Middle frontal gyrus (tissue), 1 donor: Measurements from ENCODE around the gene DIAPH3.

Experiments used
- DNase-seq: peaks from one replicate; pipeline ENCODE4 v3.0.0-alpha.2; 2015; ENCODE audit warnings: low spot score; ENCODE audit errors: extremely low spot score

Gene DIAPH3

DNA sequence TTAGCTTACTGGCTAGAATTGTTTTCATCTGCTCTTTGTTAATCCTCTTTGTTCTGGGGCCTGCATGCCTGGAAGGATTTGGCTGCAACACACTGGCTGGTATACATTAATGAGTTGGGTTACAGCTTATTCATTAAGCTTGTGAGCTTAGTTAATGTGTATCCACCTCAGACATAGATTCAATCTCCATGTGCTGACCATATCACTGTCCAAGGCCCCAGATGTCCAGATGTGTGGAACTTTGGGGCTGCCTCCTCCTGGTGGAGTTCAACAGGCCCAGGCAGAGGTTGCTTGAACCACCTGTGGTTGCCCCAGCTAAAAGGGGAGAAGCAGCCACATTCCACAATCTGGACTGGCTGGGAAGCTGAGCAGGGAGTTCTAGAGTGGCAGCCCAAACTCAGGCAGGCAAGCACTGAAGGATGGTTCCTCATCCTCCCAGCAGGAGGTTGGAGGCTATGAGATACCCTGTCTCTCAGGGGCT, 5.4 kb downstream of the DIAPH3 start:
- no peak for DNase-seq

GRCh38 chr13:60155978-60156377, 7.8 kb downstream of the DIAPH3 start:
- DNase-seq: no peak

DNA sequence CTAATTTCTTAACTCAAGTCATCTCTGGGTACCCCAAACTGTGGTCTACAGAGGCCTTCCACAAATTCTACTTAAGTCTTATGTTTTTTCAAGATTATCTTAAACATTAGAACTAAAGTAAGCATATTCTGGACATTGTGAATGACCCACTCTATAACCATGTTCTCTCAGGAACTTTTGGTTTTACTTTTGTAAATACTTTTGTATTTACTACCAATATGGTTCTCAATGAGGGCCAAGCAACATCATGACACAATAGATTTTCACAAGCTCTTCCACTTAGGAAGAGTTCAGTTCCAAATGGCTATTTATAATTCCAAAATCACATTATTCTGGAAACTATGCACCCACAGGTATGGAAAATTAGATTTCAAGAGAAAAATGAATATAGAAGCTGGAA, 10.8 kb downstream of the DIAPH3 start:
- no peak for DNase-seq

- no peak for DNase-seq
Observed at GRCh38 chr13:60152114-60152513, 11.6 kb downstream of the DIAPH3 start.

DNA sequence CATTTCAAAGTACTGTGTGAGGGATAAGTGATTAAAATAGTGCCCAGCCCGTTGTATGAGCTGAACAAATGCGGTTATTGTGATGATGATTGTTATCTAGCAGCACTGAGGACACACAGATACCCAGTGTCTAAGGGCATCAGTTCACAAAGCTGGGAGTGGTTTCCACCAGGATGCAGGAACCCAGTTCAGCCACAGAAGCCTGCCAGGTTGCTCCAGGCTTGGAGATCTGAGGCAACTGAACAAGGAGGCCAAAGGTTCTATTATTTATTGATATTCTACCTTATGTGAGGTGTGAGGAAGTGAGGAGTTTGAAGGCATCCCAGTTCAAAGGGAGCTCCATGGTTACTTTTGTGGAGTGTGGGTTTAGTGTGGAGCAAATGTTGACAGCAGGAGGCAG, 13.2 kb downstream of the DIAPH3 start:
- DNase-seq: no peak

GRCh38 chr13:60148918-60149317, 14.8 kb downstream of the DIAPH3 start:
- no peak for DNase-seq

- no peak for DNase-seq
Observed at GRCh38 chr13:60147361-60147760, 16.4 kb downstream of the DIAPH3 start.

GRCh38 chr13:60146471-60146870, 17.3 kb downstream of the DIAPH3 start:
- no peak for DNase-seq

- DNase-seq: no peak
Observed at GRCh38 chr13:60143775-60144174, 20.0 kb downstream of the DIAPH3 start.

GRCh38 chr13:60139272-60139671, 24.5 kb downstream of the DIAPH3 start:
- DNase-seq: no peak

DNA sequence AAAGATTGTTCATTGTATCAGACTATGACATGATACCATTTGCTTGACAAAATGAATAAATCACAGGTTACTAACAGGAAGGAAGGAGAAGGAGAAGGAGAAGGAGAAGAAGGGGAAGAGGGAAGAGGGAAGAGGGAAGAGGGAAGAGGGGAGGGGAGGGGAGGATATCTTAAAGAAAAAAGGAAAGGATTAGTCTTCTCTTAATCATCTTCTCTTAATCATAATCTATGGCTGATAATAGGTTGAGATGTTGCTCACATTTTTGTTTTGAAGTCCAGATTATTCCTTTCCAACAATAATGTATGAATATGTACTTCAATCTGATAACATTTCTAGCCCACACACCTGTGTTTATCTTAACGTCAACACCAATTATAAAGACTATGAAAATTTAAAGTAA, 25.1 kb downstream of the DIAPH3 start:
- DNase-seq: no peak

DNA sequence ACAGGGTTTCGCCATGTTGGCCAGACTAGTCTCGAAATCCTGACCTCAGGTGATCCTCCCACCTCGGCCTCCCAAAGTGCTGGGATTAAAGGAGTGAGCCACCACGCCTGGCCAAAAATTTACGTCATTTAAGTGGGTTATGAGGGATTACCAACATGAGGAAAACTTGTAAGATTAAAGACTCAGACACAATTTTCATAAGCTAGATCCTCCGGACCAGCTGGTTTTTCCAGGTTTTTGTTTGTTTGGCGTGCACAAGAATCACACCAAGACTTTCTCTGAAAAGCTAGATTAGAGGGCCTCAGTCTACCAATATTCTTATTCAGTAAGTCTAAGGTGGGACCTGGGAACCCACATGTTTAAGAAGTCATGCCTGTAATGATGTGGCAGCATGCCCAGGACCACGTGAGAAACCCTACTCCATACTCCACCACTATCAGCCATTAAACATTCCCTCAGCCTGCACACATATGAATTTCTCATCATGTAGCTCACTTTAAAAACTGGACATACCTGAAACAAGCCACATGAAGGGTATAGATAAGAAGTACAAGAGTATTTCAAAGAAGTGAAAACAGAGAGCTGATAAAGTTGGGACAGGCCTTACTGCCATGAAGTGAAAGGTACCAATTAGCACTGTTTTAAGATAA, 25.7 kb downstream of the DIAPH3 start:
- DNase-seq: no peak

- no peak for DNase-seq
Observed at GRCh38 chr13:60135344-60135743, 28.4 kb downstream of the DIAPH3 start.

- no peak for DNase-seq
Observed at GRCh38 chr13:60134376-60134775, 29.4 kb downstream of the DIAPH3 start.

DNA sequence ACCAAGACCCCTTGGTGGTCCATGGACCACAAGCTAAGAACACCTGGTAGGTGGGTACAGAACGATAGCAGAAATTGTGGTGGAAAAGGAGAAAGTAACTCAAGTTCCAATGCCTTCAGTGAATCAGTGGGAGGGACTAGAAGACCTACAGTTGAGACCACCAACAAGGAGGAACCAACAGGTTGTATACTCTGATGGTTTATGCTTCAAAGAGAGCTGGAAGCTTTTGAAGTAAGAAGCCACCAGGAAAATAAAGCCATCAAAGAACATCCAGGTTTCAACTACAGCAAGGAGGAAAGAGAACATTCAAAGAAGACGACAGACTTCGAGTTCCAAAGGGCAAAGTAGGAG, 42.4 kb downstream of the DIAPH3 start:
- DNase-seq: no peak

- DNase-seq: no peak
Observed at GRCh38 chr13:60120617-60121336, 43.0 kb downstream of the DIAPH3 start.

DNA sequence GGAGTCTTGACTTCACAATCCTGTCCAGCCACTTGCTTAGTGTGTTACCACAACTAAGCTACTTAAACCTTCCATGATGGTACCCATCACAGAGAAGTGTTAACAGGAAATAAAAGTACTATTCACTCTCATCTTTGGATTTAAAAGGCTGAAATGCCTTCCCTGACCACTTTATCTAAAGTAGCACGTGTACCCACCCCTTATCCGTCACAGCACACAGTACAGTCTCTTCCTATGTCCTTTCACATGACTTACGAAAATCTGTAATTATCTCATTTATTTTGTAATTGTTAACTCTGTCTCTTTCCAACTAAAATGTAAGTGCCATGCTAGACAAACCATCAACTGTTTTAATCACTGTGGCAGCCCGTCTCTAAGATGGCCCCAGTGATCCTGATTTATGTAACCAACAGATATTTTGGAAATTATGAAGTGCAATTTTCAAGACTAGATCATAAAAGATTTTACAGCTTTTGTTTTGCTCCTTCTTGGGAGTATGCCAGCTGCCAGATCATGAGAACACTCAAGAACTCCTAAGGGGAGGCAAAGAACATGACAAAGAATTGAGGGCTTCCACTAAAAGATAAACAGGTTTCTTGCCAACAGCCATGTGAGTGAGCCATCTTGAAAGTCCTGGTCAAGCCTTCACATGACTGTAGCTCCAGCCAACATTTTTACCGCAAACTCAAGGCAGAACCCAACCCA, 44.9 kb downstream of the DIAPH3 start:
- DNase-seq: no peak

DNA sequence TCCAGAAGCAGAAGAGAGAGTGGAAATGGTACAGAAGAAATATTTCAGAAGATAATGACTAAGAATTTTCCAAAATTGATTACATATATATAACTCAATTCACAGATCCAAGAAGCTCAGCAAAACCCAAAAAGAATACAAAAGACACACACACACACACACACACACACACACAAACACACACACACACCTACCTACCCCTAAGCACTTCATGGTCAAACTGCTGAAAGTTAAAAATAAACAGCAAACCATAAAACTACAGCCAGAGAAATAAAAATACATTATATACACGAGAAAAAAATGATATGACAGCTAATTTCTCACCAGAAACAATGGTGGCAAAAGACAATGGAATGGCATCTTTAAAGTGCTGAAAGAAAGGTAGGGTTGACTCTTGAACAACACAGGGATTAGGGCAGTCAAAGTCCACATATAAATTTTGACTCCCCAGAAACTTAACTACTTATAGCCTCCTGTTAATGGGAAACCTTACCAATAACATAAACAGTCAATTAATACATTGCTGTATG, 49.2 kb downstream of the DIAPH3 start:
- no peak for DNase-seq

DNA sequence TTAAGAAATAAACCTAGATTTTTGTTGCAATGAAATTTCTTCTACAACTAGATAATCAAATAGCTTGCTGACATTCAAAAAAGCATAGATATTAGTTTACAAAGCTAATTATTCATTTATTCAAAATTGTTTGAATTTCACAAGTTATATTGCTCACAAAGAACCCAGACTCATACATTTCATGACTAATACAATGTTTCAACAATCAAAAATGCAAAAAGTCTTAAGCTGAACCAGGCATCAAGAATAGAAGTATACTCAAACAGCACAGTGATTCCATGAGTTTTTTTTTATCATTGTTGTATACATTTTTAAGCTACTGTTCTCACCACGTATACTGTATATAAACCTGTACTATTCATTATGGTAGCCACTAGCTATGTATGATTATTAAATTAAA, 51.0 kb downstream of the DIAPH3 start:
- DNase-seq: no peak

GRCh38 chr13:60111691-60112090, 52.0 kb downstream of the DIAPH3 start:
- DNase-seq: no peak

- DNase-seq: no peak
Observed at GRCh38 chr13:60109285-60109684, 54.4 kb downstream of the DIAPH3 start.

DNA sequence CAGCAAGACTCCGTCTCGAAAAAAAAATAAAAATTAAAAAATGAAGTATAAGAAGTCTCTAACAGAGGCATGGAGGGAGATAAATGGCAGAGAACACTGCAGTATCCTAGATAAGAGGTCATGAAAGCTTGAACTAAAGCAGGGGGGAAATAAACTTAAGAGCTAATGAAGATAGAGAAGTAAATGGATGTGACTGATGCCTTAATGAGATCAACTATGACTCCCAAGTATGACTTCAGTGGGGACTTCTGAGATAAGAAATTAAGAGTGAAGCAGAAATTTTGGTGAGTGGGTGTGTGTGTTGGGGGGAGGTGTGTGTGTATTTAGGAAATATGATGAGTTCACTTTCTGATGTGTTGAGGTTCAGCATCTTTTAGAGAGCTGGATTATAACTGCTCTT, 55.1 kb downstream of the DIAPH3 start:
- no peak for DNase-seq
